K562 (cell line): ENCODE results near the gene SLC17A4. TPM values are rescaled to one million over a fixed set of nuclear protein-coding genes. Genes with fewer than 3 reads are reported as not detected.

ENCODE experiments used
- ATAC-seq: fragments of 200-7000 bp; cut with Tn5 transposase; 3 replicates; pipeline ENCODE4 v1.9.1; 2020; ENCODE audit warnings: moderate library complexity
- BruUV-seq: library from RNA; stranded (reverse); fragments of 400-500 nt; replicated peaks from 2 replicates; lab custom pipeline; 2021; lab: Mats Ljungman, UMichigan
- CTCF ChIA-PET: fragments of 300-600 bp; formaldehyde crosslinking; extraction: SDS; loops from one replicate; lab custom pipeline; 2021; ENCODE audit warnings: low intra/inter-chr PET ratio; lab: Yijun Ruan, JAX
- POLR2A ChIA-PET: fragments of 300-600, 350-650 bp; sonication (Branson Sonifier 250); formaldehyde crosslinking; extraction: SDS; loops from one replicate; lab custom pipeline; 2021; ENCODE audit warnings: antibody characterized with exemption, inconsistent platforms; lab: Yijun Ruan, JAX
- DNase-seq, 4 experiments: peaks; one replicate each; pipeline versions ENCODE4 v3.0.0 to v3.0.0-alpha.2; 2011 to 2018; ENCODE audit warnings: low spot score in 3 of 4, mixed read lengths in 3 of 4; ENCODE audit errors: extremely low read depth in 1 of 4
- FAIRE-seq: peaks from 2 replicates; lab custom pipeline; 2011; peaks lifted over from hg19 to GRCh38; lab: Jason Lieb, UNC
- H2AFZ ChIP-seq: 2 replicates; pipeline ENCODE4 v1.6.0; 2011; ENCODE audit warnings: low read depth, low read length, control low read depth, inconsistent platforms
- H3K27ac ChIP-seq: fragments of 200-600 bp; 3 replicates; pipeline ENCODE4 v1.8.0; 2011; ENCODE audit warnings: low read depth, mild to moderate bottlenecking, control low read depth, inconsistent platforms, low read length, moderate library complexity, mixed read lengths; ENCODE audit errors: extremely low read depth
- H3K27me3 ChIP-seq, 2 experiments: fragments of 300-600 bp in 1 of 2; 2 replicates in 1 of 2; 3 replicates in 1 of 2; pipeline versions ENCODE4 v1.6.0 to v1.8.0; 2011; ENCODE audit warnings: inconsistent platforms in 2 of 2, low read length in 2 of 2, mild to moderate bottlenecking in 1 of 2, mixed read lengths in 1 of 2, moderate library complexity in 1 of 2; ENCODE audit not compliant: control insufficient read depth in 2 of 2, insufficient read depth in 2 of 2
- H3K36me3 ChIP-seq: fragments of 300-600 bp; 3 replicates; pipeline ENCODE4 v1.8.0; 2011; ENCODE audit warnings: mild to moderate bottlenecking, low read length, inconsistent platforms; ENCODE audit not compliant: control insufficient read depth, insufficient read depth
- H3K4me1 ChIP-seq, 2 experiments: fragments of 200-600 bp in 1 of 2; replicated peaks in 1 of 2; 2 replicates in 1 of 2; 3 replicates in 1 of 2; pipeline versions ENCODE4 v1.5.1 to v1.8.0; 2011; ENCODE audit warnings: inconsistent platforms in 2 of 2, low read length in 2 of 2, mild to moderate bottlenecking in 1 of 2, mixed read lengths in 1 of 2, moderate library complexity in 1 of 2; ENCODE audit not compliant: control insufficient read depth in 2 of 2, insufficient read depth in 2 of 2
- H3K4me2 ChIP-seq: 2 replicates; pipeline ENCODE4 v1.6.1; 2011; ENCODE audit warnings: low read length, control low read depth, inconsistent platforms, mixed read lengths; ENCODE audit not compliant: insufficient read depth
- H3K4me3 ChIP-seq: fragments of 200-600 bp; sonication (generic), shearing (Covaris generic); 2 replicates; pipeline ENCODE4 v1.5.1; 2016; ENCODE audit warnings: control low read depth, inconsistent platforms
- H3K79me2 ChIP-seq: fragments of 200-600 bp; 3 replicates; pipeline ENCODE4 v1.8.0; 2011; ENCODE audit warnings: low read length, inconsistent platforms; ENCODE audit not compliant: control insufficient read depth, insufficient read depth
- H3K9ac ChIP-seq, 2 experiments: 2 replicates each; pipeline versions ENCODE4 v1.6.0 to v1.6.1; 2011; ENCODE audit warnings: low read depth in 2 of 2, low read length in 2 of 2, control low read depth in 1 of 2, inconsistent platforms in 1 of 2, mild to moderate bottlenecking in 1 of 2, mixed read lengths in 1 of 2; ENCODE audit not compliant: insufficient read depth in 1 of 2
- H3K9me1 ChIP-seq: one replicate; pipeline ENCODE4 v1.6.0; 2011; ENCODE audit warnings: inconsistent platforms, mild to moderate bottlenecking, low read length, moderate library complexity; ENCODE audit not compliant: control insufficient read depth, insufficient read depth
- H3K9me3 ChIP-seq: replicated peaks from 2 replicates; pipeline ENCODE4 v1.5.1; 2011; ENCODE audit warnings: low read depth, low read length, inconsistent platforms; ENCODE audit not compliant: control insufficient read depth, insufficient read depth
- H4K20me1 ChIP-seq: replicated peaks from 2 replicates; pipeline ENCODE4 v1.6.1; 2011; ENCODE audit warnings: low read length, inconsistent platforms, mixed read lengths; ENCODE audit not compliant: control insufficient read depth, insufficient read depth
- BRF2 ChIP-seq: IDR thresholded peaks from 3 replicates; pipeline ENCODE4 v1.6.1; 2011; ENCODE audit warnings: borderline replicate concordance, mild to moderate bottlenecking; ENCODE audit not compliant: insufficient read length, insufficient read depth
- TRIM25 ChIP-seq: fragments of 450-650 bp; IDR thresholded peaks from 2 replicates; pipeline ENCODE4 v1.7.0; 2016; ENCODE audit warnings: borderline replicate concordance
- ZNF512 ChIP-seq: IDR thresholded peaks from 2 replicates; pipeline ENCODE4 v1.6.1; 2016; ENCODE audit warnings: missing genetic modification characterization, missing compliant biosample characterization
- WGBS: fragments of 100-300 bp; shearing (Covaris generic); methylation state at CpG from one replicate; pipeline ENCODE4 v1.1.6; 2016; ENCODE audit warnings: low coverage, mixed read lengths; ENCODE audit not compliant: insufficient coverage; ENCODE audit errors: missing lambda C conversion rate; 5-methylcytosine and 5-hydroxymethylcytosine counted together
- in situ Hi-C: fragments of 300-500 bp; cut with MboI; formaldehyde crosslinking; loops from 4 replicates; pipeline ENCODE4 v1.15.0; 2018; ENCODE audit warnings: inconsistent platforms, mixed read lengths
- intact Hi-C: fragments of 100-400 bp; cut with micrococcal nuclease; formaldehyde crosslinking; loops from 2 replicates; pipeline ENCODE4 v1.14.2; 2022
- polyA plus RNA-seq, 8 experiments: library from polyadenylated mRNA; depleted of rRNA in 4 of 8; stranded (reverse) in 5 of 8; unstranded in 3 of 8; fragments of >200 nt; fragmentation: Nextera tagmentation in 2 of 8; fragmentation: Illumina TruSeq in 1 of 8; extraction: Ambion mirVana in 2 of 8; extraction: Trizol in 1 of 8; gene quantifications; 2 replicates each; pipeline versions ENCODE4 v1.2.1 to v1.2.3, GENCODE V29; 2011 to 2014; ENCODE audit warnings: inconsistent platforms in 1 of 8, missing spikeins in 1 of 8
- total RNA-seq, 7 experiments: library from RNA; depleted of rRNA in 6 of 7; stranded (reverse); fragments of >200 nt in 6 of 7; fragmentation: Illumina TruSeq in 2 of 7; extraction: Trizol in 2 of 7; gene quantifications; 2 replicates each; pipeline versions ENCODE4 v1.2.1 to v1.2.3, GENCODE V29; 2011 to 2021; ENCODE audit warnings: low replicate concordance in 1 of 7

Gene SLC17A4
- total and polyA plus RNA-seq, 9 of the 15 experiments (the other 6 are each of a cell fraction or from before 2014, with no cell fraction given), result not detected

GRCh38 chr6:25804804-25805203, 50.3 kb downstream of the SLC17A4 start (continued):
- no peak for TF ChIP-seq BRF2

- no peaks in the 10 kb centered on the region for H3K79me2 ChIP-seq
- H4K20me1 ChIP-seq, result no peaks in the 10 kb centered on the region
- peaks cover 5 to 11% of the 10 kb centered on the region in 2 experiments; a peak in 2 of 5 replicates for H3K27me3 ChIP-seq
- intact Hi-C loops, result no loop called here
- H3K4me2 ChIP-seq, result no peak overlapping the region
- CTCF ChIA-PET, result no interaction called here
- H2AFZ ChIP-seq, result no peak overlapping the region
- H3K9me1 ChIP-seq, result no peaks in the 10 kb centered on the region
- FAIRE-seq, result no peak
- H3K36me3 ChIP-seq, result no peaks in the 10 kb centered on the region
- POLR2A ChIA-PET, result interaction anchor here (0.8 kb wide), 1 partner anchor 15 kb away, joined by 3 read pairs; no protein-coding TSS in a partner anchor
- in situ Hi-C loops, result no loop called here
- H3K4me1 ChIP-seq, result no peaks in the 10 kb centered on the region
- TF ChIP-seq TRIM25 (no peak), ZNF512 (tag) (peak; percentile 47; the same call in 1 of the 2 replicates)
- TF ChIP-seq, all 486 proteins: peak for 1
- Histone ChIP-seq H3K9me3 (no peaks in the 10 kb centered on the region), H3K9ac (no peak overlapping the region), H3K27ac (no peak overlapping the region), H3K4me3 (no peak overlapping the region)
- WGBS, result 0% methylated on average over 3 of the region's 3 CpGs
- no TSS peak for BruUV-seq
- ATAC-seq (no peak), DNase-seq (no peak)
Observed at GRCh38 chr6:25815194-25815593, 60.7 kb downstream of the SLC17A4 start.
